ENCODE measurements around the gene TPM1. TPM values are rescaled to one million over a fixed set of nuclear protein-coding genes. Genes with fewer than 3 reads are reported as not detected.

The TPM1 gene
- total and polyA plus RNA-seq, 9 of the 15 experiments (the other 6 are each of a cell fraction or from before 2014, with no cell fraction given) = 8.1 to 53.9 (median 43.1) TPM

DNA sequence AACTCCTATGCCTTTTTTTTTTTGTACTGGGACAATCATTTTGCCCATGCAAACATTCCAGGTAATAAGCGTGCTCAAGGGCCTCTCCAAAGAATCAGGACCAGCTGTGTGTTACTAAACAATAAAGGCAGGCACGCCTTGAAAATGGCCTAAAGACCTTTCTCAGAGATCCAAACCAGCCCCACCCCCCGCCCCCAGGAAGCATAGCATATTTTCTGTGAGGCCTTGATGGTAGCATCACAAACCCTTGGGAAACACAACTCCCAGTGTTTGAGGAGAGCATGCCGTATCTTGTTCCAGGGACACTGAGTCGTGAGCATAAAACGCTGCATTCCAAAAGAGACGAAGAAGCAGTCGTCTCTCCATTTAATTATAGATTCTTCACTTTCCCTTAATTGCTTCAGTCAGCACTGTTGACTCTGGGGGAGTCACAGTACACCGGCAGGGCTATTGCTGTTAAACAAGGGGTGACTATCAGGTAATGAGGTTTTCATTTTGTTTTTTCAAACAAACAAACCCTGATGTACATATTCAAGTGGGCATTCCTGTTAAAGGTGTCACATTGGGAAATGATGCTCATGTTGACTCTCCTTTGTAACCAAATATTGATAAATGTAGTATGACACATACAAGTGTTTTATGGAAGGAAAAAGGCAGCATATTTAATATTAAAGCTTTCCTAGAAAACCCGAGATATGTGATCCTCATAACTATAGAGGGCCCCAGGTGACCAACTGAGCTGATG is 4.4 kb upstream of the TPM1 start (continued):
- TF ChIP-seq, protein P1, sequence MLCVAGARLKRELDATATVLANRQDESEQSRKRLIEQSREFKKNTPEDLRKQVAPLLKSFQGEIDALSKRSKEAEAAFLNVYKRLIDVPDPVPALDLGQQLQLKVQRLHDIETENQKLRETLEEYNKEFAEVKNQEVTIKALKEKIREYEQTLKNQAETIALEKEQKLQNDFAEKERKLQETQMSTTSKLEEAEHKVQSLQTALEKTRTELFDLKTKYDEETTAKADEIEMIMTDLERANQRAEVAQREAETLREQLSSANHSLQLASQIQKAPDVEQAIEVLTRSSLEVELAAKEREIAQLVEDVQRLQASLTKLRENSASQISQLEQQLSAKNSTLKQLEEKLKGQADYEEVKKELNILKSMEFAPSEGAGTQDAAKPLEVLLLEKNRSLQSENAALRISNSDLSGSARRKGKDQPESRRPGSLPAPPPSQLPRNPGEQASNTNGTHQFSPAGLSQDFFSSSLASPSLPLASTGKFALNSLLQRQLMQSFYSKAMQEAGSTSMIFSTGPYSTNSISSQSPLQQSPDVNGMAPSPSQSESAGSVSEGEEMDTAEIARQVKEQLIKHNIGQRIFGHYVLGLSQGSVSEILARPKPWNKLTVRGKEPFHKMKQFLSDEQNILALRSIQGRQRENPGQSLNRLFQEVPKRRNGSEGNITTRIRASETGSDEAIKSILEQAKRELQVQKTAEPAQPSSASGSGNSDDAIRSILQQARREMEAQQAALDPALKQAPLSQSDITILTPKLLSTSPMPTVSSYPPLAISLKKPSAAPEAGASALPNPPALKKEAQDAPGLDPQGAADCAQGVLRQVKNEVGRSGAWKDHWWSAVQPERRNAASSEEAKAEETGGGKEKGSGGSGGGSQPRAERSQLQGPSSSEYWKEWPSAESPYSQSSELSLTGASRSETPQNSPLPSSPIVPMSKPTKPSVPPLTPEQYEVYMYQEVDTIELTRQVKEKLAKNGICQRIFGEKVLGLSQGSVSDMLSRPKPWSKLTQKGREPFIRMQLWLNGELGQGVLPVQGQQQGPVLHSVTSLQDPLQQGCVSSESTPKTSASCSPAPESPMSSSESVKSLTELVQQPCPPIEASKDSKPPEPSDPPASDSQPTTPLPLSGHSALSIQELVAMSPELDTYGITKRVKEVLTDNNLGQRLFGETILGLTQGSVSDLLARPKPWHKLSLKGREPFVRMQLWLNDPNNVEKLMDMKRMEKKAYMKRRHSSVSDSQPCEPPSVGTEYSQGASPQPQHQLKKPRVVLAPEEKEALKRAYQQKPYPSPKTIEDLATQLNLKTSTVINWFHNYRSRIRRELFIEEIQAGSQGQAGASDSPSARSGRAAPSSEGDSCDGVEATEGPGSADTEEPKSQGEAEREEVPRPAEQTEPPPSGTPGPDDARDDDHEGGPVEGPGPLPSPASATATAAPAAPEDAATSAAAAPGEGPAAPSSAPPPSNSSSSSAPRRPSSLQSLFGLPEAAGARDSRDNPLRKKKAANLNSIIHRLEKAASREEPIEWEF (CRISPR knock-in tag; IDR thresholded peaks at IDR 0.05) = no peak
- TF ChIP-seq NFRKB (IDR thresholded peaks at IDR 0.05; ENCODE audit: low read depth) = no peak
- TF ChIP-seq MCM7 (IDR thresholded peaks at IDR 0.05) = no peak
- TF ChIP-seq SAP30 (IDR thresholded peaks at IDR 0.05; ENCODE audit: borderline replicate concordance, insufficient read depth, low read depth, low read length, poor library complexity, severe bottlenecking) = no peak
- TF ChIP-seq, protein P2, sequence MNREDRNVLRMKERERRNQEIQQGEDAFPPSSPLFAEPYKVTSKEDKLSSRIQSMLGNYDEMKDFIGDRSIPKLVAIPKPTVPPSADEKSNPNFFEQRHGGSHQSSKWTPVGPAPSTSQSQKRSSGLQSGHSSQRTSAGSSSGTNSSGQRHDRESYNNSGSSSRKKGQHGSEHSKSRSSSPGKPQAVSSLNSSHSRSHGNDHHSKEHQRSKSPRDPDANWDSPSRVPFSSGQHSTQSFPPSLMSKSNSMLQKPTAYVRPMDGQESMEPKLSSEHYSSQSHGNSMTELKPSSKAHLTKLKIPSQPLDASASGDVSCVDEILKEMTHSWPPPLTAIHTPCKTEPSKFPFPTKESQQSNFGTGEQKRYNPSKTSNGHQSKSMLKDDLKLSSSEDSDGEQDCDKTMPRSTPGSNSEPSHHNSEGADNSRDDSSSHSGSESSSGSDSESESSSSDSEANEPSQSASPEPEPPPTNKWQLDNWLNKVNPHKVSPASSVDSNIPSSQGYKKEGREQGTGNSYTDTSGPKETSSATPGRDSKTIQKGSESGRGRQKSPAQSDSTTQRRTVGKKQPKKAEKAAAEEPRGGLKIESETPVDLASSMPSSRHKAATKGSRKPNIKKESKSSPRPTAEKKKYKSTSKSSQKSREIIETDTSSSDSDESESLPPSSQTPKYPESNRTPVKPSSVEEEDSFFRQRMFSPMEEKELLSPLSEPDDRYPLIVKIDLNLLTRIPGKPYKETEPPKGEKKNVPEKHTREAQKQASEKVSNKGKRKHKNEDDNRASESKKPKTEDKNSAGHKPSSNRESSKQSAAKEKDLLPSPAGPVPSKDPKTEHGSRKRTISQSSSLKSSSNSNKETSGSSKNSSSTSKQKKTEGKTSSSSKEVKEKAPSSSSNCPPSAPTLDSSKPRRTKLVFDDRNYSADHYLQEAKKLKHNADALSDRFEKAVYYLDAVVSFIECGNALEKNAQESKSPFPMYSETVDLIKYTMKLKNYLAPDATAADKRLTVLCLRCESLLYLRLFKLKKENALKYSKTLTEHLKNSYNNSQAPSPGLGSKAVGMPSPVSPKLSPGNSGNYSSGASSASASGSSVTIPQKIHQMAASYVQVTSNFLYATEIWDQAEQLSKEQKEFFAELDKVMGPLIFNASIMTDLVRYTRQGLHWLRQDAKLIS (CRISPR knock-in tag; IDR thresholded peaks at IDR 0.05) = no peak
- no peak for TF ChIP-seq KDM4B (IDR thresholded peaks at IDR 0.05; ENCODE audit: borderline replicate concordance in 2 of 2, low read depth in 1 of 2)
- TF ChIP-seq HDAC1 (IDR thresholded peaks at IDR 0.05) = no peak
